Smooth muscle cell of the coronary artery (primary cell): ENCODE measurements around the gene FIZ1. TPM values are rescaled to one million over a fixed set of nuclear protein-coding genes. Genes with fewer than 3 reads are reported as not detected.

Experiments used
- total RNA-seq: library from RNA; depleted of rRNA; stranded (reverse); fragments of >200 nt; gene quantifications from 2 replicates; pipeline ENCODE4 v1.2.3, GENCODE V29; 2014; ENCODE audit warnings: low replicate concordance

The FIZ1 gene, protein sequence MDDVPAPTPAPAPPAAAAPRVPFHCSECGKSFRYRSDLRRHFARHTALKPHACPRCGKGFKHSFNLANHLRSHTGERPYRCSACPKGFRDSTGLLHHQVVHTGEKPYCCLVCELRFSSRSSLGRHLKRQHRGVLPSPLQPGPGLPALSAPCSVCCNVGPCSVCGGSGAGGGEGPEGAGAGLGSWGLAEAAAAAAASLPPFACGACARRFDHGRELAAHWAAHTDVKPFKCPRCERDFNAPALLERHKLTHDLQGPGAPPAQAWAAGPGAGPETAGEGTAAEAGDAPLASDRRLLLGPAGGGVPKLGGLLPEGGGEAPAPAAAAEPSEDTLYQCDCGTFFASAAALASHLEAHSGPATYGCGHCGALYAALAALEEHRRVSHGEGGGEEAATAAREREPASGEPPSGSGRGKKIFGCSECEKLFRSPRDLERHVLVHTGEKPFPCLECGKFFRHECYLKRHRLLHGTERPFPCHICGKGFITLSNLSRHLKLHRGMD
- total RNA-seq = 1.3 and 1.6 TPM in 2 replicates

DNA sequence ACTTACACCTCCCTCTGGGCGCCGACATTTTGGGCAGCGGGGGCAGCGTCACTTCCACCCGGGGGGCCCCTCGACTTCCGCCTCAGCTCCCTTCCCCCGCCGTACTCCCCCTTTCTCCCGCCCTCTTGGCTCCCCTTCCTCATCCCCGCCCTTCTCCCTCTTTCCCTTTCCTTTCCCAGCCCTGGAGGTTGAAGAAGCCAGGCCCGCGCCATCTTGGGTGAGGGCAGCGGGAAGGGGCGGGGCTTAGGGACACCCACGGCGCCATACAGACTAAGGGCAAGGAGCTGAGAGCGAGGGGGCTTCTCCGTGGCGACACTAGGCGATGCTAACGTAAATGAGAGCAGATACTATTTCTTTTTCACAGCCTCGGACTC lies at the start of gene FIZ1:
TSS of gene FIZ1 (minus strand) at position 50 of the 374 bp plus-strand sequence. CDS start 1,652 bp downstream, outside the sequence.

DNA sequence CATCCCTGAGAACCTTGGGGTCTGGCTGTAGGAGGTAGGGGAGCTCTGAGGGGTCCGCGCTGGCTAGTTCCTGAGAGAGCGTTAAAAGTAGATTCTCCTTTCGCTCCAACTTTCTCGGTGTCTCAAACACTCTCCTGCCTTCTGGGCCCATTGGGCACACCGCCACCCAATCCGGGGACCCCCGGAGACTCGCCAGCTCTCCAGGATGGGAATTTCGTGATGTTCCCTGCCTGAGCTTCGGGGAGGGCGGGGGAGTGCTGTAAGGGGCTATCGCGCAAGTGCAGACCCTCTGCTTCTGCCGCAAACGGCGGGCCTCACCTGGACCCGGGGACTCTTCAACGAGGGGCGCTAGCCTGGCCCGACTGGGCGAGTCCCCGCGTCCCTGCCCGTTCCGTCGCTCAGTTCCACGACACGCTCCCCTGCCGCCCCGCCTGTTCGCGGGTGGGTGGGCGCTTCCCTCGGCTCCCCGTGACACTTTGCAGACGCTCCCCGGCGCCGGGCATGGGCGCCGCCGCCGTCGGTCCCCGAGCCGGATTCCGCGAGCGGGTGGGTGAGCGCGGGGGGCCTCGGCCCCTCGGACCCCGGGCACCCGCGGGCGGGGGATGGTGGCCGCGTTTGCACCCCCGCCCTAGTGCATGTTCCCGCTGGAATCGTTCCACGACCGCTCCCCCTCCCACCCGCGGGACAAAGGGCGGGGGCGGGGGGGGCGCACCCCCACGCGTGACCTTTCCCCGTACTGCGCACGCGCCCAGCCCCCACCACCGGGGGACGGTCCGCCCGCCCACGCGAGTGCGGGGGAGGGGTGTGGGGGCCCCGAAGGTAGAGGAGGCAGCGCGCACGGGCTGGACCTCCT lies 48.6 kb upstream of the FIZ1 start, which contains the start of gene CCDC106:
TSS of gene CCDC106 (plus strand) at position 481 of the 853 bp plus-strand sequence. CDS start 835 bp downstream, outside the sequence.

DNA sequence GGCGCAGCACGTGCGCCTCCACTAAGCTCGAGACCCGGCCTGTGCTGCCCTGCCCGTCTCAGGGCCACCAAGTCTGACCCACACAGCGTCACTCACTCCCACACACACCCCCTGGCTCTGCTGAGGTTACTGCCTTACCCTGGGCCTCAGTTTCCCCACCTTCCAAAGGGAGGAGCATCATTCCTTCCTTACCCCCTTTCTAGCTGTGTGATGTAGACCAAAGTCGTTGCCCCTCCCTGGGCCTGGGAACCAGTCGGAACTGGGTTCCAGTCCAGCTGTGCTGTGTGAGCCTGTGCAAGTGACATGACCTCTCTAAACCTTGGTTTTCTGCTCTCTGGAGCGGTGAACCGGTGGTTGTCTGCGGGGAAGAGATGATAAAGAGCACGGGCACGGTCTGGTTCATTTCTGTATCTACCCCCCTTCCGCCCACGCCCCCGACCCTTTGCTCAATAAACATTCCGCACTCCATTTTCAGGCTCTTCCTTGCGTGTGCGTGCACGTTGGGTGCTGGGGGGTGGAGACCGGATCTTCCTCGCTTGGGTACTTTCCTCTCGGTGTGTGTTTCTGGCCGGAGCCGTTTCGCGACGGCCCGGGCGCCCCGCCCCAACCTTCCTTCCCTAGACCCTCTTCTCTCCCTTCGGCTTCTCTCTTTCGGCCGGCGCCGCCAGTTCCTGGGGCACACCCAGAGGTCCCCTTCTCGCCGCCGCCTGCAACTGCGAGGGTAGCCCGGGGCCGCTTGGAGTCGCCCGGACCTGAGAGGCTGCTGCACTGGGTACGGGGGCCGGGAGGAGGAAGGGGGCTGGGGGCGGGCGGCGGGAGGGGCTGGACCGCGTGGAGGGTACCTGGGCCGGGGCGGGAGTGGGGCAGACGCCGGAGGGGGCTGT lies 43.9 kb upstream of the FIZ1 start, which contains the start of gene ZNF581:
TSS of gene ZNF581 (plus strand) at position 647 of the 884 bp plus-strand sequence. CDS start 923 bp downstream, outside the sequence.

DNA sequence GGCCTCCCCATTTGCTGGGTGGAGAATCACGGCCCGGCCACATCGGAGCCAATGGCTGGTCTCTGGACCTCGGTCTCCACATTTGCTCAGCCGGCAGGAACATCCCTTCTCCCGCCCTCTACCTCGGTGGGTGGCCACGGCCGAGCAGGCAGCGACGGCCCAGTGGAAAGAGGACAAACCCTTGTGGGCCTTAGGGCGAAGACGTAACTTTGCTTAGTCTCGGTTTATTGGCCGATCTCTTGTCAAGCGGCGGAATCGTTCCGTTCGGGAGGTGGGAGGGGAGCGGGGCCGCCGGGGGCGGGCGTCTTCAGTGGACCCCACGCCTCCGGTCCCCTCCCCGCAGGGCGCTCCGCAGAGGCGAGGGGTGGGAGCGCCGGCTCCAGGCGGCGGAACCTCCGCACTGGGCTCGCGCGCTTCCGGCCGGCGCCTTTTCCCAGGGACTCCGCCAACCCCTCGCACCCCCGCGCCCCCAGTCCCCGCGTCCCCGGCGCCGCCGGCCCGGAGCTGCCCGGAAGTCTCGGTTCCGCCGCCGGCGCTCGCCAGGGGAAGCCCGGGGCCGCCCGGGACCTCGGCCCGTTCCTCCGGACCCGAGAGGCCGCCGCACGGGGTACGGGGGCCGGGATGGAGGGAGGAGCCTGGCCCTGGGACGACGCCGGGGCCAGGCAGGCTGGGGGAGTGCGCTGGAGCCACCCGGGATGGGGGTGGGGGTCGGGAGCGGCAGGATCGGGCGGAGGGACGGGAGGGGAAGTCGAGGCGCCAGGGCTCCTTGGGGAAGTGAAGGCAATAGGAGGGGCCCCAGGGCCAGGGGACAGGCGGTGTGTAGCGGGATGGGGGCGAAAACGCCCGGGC lies 41.5 kb upstream of the FIZ1 start, which contains the start of gene ZNF580:
TSS of gene ZNF580 (plus strand) at position 426 of the 849 bp plus-strand sequence. CDS start 1,507 bp downstream, outside the sequence.

DNA sequence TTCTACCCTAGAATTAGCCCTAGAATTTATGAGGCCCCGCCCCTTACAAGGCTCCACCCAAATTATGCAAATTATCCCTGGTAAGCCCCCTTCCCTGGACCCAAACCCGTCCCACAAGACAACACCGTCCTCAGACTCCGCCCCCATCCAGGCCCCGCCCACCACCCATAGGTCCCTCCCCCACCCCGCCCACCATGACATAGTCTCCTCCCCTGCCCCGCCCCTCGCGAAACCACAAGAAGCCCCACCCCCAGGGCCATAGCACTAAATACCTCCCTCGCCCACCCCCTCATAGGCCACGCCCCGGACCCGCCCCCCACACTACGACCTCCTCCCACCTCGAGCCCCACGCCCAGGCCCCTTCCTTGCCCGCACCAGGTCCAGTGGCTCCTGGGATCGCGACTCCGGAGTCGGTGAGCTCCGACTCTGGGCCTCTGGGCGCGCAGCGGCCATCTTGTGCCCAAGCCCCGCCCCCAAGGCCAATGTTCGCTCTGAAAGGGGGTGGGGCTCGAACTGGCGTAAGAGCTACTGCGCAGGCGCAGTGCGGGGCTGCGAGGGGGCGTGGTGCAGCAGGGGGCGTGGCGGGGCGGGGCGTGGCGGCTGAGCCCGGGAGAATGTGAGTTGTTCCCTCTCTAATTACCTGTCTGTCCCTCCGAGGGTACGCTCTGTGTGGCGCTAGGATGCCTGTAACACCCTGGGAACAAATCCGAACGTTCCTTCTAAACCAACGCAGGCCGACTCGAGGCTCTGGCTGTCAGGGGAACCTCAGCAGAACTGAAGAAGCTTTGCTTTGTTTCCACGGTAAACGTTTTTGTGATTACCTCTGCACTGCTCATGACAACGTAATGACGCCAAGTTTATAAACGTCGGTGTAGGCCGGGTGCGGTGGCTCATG lies 25.0 kb upstream of the FIZ1 start, which contains the start of gene ZNF784:
TSS of gene ZNF784 (minus strand) at position 458 of the 895 bp plus-strand sequence. CDS start at position 453, 5 bp downstream.

DNA sequence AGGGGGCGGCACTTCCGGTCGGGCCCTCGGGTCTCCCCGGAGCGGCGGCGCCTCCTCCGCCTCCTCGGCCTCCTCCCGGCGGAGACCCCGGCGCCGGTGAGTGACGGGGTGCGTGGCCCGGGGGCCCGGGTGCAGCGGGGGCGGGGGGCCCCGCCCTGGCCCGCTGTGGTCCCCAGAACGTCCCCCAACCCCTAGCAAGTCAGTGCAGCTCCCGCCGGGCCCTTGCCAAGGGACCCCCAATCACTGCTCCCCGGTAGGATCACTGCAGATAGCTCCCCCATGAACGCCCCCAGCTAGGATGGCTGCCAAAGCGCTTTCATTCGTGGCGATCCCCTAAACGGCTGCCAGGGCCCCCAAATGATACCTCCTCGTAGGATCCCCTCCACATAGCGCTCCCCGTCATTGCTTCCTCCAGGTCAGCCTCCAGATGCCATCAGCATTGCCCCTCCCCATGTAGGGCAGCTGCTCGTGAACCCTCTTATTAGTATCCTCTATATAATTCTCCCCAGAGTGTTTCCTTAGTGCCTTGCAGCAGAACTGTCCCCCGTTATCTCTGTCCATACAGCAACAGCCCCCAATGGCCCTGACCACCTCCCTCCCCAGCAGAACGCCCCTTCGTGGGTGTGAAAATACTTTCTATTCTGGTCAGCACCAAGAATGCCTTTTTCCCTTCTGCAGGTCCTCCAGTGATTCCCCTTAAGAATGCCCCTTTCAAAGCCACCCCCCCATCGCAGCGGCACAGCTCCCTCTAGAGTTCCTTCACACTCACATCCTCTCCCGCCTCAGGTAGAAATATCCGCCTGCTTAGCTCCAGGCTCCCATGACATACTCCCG lies 6.5 kb upstream of the FIZ1 start, which contains the start of gene ZNF865:
TSS of gene ZNF865 (plus strand) at position 11 of the 834 bp plus-strand sequence. CDS start 7,972 bp downstream, outside the sequence.

DNA sequence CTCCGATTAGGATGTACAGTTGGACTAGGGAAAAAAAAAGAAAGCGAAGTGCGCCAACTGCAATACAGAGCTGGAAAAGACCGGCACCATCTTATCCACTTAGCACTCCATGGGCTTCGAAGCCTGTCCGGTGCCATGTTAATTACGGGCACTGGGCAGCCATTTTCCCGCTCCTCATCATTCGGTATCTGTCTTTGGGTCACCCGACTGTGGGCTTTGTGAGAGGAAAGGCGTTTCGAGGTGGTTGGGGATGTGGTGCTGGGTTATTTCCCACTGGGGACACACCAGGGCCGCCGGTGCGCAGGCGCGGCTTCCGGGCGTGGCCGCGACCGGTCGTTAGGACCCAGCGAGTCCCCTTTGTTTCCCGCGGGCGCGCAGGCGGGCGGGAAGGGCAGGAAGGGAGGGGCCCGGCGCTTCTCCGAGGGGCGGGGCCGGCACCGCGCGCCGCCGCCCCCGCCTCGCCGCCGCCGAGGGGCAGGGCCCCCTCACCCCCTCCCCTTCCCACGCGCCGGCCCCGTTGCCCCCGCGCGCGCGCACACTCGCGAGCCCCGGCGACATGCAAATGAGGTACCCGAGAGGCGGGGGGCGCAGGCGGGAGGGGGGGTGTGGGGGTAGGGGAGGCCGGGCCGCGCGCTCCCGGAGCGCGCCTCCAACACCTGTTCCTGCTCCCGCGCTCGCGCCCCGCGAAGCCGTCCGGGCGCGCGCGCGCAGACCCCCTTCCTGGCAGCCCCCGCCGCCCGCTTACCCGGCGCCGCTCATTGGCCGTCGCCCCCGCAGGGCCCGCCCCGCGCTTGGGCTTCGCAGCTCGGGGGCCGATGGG lies 735 bp upstream of the FIZ1 start, which contains the start of gene ZNF524:
TSS of gene ZNF524 (plus strand) at position 447 of the 820 bp plus-strand sequence. CDS start 1,825 bp downstream, outside the sequence.

DNA sequence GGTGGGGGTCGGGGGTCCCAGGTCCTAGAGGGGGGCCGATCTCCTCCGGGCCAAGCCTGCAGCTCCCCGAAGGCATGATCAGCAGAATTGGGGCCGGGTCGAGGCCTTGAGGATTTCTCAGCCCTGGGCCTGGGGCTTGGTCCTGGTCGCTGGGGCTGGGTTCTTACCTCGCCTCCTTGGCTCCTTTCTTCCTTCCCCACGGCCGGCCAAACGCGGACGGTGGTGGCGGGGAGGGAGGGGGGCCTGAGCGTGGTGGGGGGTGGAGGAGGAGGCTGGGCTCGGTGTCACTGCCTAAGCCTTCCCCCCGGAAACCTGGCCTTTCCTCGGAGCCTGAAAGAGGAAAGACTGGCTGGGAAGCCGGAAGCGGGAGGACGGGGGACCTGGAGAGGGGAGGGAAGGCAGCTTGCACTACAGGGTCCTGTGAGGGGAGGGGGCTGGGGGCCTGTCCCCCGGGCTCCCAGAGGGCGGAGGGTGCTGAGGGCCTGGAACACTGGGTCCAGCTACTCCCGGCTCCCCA lies 18.6 kb downstream of the FIZ1 start, which contains the start of gene ZNF579:
TSS of gene ZNF579 (minus strand) at position 221 of the 517 bp plus-strand sequence. CDS start 1,209 bp downstream, outside the sequence.

DNA sequence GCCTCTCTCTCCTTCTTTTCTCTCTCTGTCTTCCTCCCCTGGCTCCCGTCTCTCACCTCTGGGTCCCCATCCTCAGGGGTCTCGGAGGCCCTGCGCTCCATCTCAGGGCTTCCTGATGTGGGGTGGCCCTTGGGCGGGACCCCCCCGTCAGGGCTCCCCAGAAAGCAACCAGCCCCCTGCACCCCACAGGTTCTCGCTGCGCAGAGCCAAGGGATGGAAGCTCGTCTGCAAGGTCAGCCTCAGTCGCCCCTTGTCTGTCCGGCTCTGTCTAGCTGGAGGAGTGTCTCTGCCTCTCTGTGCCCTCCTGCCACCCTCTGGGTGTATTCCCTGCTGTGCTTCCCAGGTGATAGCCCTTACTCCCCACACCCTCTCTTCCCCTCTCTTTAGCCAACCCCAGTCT lies 53.9 kb downstream of the FIZ1 start, which contains the start of gene SBK3:
TSS of gene SBK3 (minus strand) at position 101 of the 400 bp plus-strand sequence. CDS start at position 101, 0 bp downstream.

Other genes starting within 250 kb of the FIZ1 start
- gene COX6B2, start 244.8 kb downstream of the FIZ1 start, total RNA-seq = not detected in 2 replicates
- not detected in 2 replicates for gene GARIN5B, start 236.3 kb downstream of the FIZ1 start, total RNA-seq
- gene IL11, start 229.1 kb downstream of the FIZ1 start, total RNA-seq = 0.23 and 4.7 TPM in 2 replicates
- not detected in 2 replicates for gene TMEM190, start 222.7 kb downstream of the FIZ1 start, total RNA-seq
- 0.30 TPM in 1 of 2 replicates, not detected in the other for gene TMEM238, start 215.2 kb downstream of the FIZ1 start, total RNA-seq
- gene RPL28, start 213.6 kb downstream of the FIZ1 start, total RNA-seq = 245 and 291 TPM in 2 replicates
- gene UBE2S, start 191.7 kb downstream of the FIZ1 start, total RNA-seq = 7.3 and 94.4 TPM in 2 replicates
- gene SHISA7, start 156.2 kb downstream of the FIZ1 start, total RNA-seq = not detected in 2 replicates
- 23.4 and 87.9 TPM in 2 replicates for gene ISOC2, start 137.9 kb downstream of the FIZ1 start, total RNA-seq
- gene C19orf85, start 134.8 kb downstream of the FIZ1 start, total RNA-seq = not detected in 2 replicates
- gene ZNF628, start 122.9 kb downstream of the FIZ1 start, total RNA-seq = 0.35 and 0.60 TPM in 2 replicates
- 6.7 and 15.1 TPM in 2 replicates for gene NAT14, start 114.3 kb downstream of the FIZ1 start, total RNA-seq
- 0.68 and 5.7 TPM in 2 replicates for gene SSC5D, start 111.1 kb downstream of the FIZ1 start, total RNA-seq
- not detected in 2 replicates for gene SBK2, start 62.4 kb downstream of the FIZ1 start, total RNA-seq
- gene SBK3, start 54.0 kb downstream of the FIZ1 start, total RNA-seq = not detected in 2 replicates
- gene ZNF579, start 18.7 kb downstream of the FIZ1 start, total RNA-seq = 0.94 and 3.3 TPM in 2 replicates
- 7.3 and 7.5 TPM in 2 replicates for gene ZNF524, start 771 bp upstream of the FIZ1 start, total RNA-seq
- gene ZNF865, start 6.1 kb upstream of the FIZ1 start, total RNA-seq = under 0.01 and 0.53 TPM in 2 replicates
- 2.0 and 3.5 TPM in 2 replicates for gene ZNF784, start 25.0 kb upstream of the FIZ1 start, total RNA-seq
- 3.6 and 6.4 TPM in 2 replicates for gene ZNF580, start 41.5 kb upstream of the FIZ1 start, total RNA-seq
- gene ZNF581, start 44.1 kb upstream of the FIZ1 start, total RNA-seq = 18.8 and 20.7 TPM in 2 replicates
- 2.7 and 6.4 TPM in 2 replicates for gene CCDC106, start 48.7 kb upstream of the FIZ1 start, total RNA-seq
- 82.3 and 109 TPM in 2 replicates for gene U2AF2, start 55.5 kb upstream of the FIZ1 start, total RNA-seq
- gene EPN1, start 75.7 kb upstream of the FIZ1 start, total RNA-seq = 54.2 and 64.5 TPM in 2 replicates
- gene NLRP9, start 138.9 kb upstream of the FIZ1 start, total RNA-seq = not detected in 2 replicates
- gene RFPL4A, start 159.6 kb upstream of the FIZ1 start, total RNA-seq = 0.08 TPM in 1 of 2 replicates, not detected in the other
- not detected in 2 replicates for gene RFPL4AL1, start 169.6 kb upstream of the FIZ1 start, total RNA-seq
- gene NLRP11, start 232.5 kb upstream of the FIZ1 start, total RNA-seq = not detected in 2 replicates
- gene NLRP4, start 237.0 kb upstream of the FIZ1 start, total RNA-seq = not detected in 2 replicates